ENCODE measurements around the gene GOLGA6A. TPM values are rescaled to one million over a fixed set of nuclear protein-coding genes. Genes with fewer than 3 reads are reported as not detected.

GOLGA6A gene
- total RNA-seq, 2 experiments from 2014 or later, result 0.63 to 0.76 TPM

GRCh38 chr15:74123131-74123429, 40.7 kb upstream of the GOLGA6A start:
- CTCF ChIA-PET (ENCODE audit: unreplicated experiment), result no interaction called here
- TF ChIP-seq EZH2phosphoT487 (IDR thresholded peaks at IDR 0.05; ENCODE audit: borderline replicate concordance, low read depth, low read length) (no peak), CTCF (conservative IDR thresholded peaks at IDR 0.05; ENCODE audit: low read length) (0 out of 2 replicates have a peak, but pooled peaks have one; percentile 2)

GRCh38 chr15:74122403-74123130, 40.2 kb upstream of the GOLGA6A start:
- intact Hi-C loops (cut with micrococcal nuclease; ENCODE audit: unreplicated experiment), result loop anchor here (10.0 kb wide), 1 partner anchor 1152 kb away; no protein-coding TSS in a partner anchor
- CTCF ChIA-PET (ENCODE audit: unreplicated experiment), result no interaction called here
- no peaks in the 10 kb centered on the region for H4K20me1 ChIP-seq (ENCODE audit: insufficient read depth, low read length)
- peak overlapping the region; percentile 20; the same call in 1 of the 2 replicates for H2AFZ ChIP-seq (ENCODE audit: low read length)
- H3K27ac ChIP-seq (ENCODE audit: low read depth, low read length, poor library complexity, severe bottlenecking), result peak overlapping the region; percentile 78
- peak overlapping the region; percentile 56 for H3K4me2 ChIP-seq (ENCODE audit: low read length)
- no peaks in the 10 kb centered on the region for H3K36me3 ChIP-seq (ENCODE audit: insufficient read depth, low read length)
- BruUV-seq (replicated peaks), result no TSS peak
- H3K9me3 ChIP-seq (ENCODE audit: low read length), result no peaks in the 10 kb centered on the region
- peak overlapping the region; percentile 33 for H3K4me3 ChIP-seq (ENCODE audit: low read depth, low read length, poor library complexity, severe bottlenecking)
- H3K79me2 ChIP-seq (ENCODE audit: insufficient read depth, low read depth, low read length), result no peaks in the 10 kb centered on the region
- H3K4me1 ChIP-seq (ENCODE audit: insufficient read depth, low read length, poor library complexity, severe bottlenecking), result peaks cover 23% of the 10 kb centered on the region
- POLR2A ChIA-PET, result interaction anchor here (0.9 to 1.5 kb wide), 2 partner anchors 10 to 39 kb away, joined by 3 to 5 read pairs; no protein-coding TSS in a partner anchor
- DNase-seq (ENCODE audit: low spot score), result peak; percentile 77
- H3K9me2 ChIP-seq (ENCODE audit: insufficient read depth, low read length), result no peaks in the 10 kb centered on the region
- TF ChIP-seq EZH2phosphoT487 (IDR thresholded peaks at IDR 0.05; ENCODE audit: borderline replicate concordance, low read depth, low read length), result no peak
- 0 out of 2 replicates have a peak, but pooled peaks have one; percentile 14 for TF ChIP-seq CTCF (conservative IDR thresholded peaks at IDR 0.05; ENCODE audit: low read length)

More at GRCh38 chr15:74123131-74123429, 40.7 kb upstream of the GOLGA6A start:
- peaks cover 23% of the 10 kb centered on the region for H3K4me1 ChIP-seq (ENCODE audit: insufficient read depth, low read length, poor library complexity, severe bottlenecking)
- H3K4me2 ChIP-seq (ENCODE audit: low read length), result peak overlapping the region; percentile 56
- peak overlapping the region; percentile 33 for H3K4me3 ChIP-seq (ENCODE audit: low read depth, low read length, poor library complexity, severe bottlenecking)
- no TSS peak for BruUV-seq (replicated peaks)
- H4K20me1 ChIP-seq (ENCODE audit: insufficient read depth, low read length), result no peaks in the 10 kb centered on the region
- H3K79me2 ChIP-seq (ENCODE audit: insufficient read depth, low read depth, low read length), result no peaks in the 10 kb centered on the region
- H3K36me3 ChIP-seq (ENCODE audit: insufficient read depth, low read length), result no peaks in the 10 kb centered on the region
- H3K9me3 ChIP-seq (ENCODE audit: low read length), result no peaks in the 10 kb centered on the region
- intact Hi-C loops (cut with micrococcal nuclease; ENCODE audit: unreplicated experiment), result loop anchor here (10.0 kb wide), 1 partner anchor 1152 kb away; no protein-coding TSS in a partner anchor
- H3K27ac ChIP-seq (ENCODE audit: low read depth, low read length, poor library complexity, severe bottlenecking), result peak overlapping the region; percentile 78
- H2AFZ ChIP-seq (ENCODE audit: low read length), result peak overlapping the region; percentile 20; the same call in 1 of the 2 replicates
- POLR2A ChIA-PET, result no interaction called here
- no peaks in the 10 kb centered on the region for H3K9me2 ChIP-seq (ENCODE audit: insufficient read depth, low read length)
- peak; percentile 60 for DNase-seq (ENCODE audit: low spot score)

GRCh38 chr15:74121858-74122257, 39.5 kb upstream of the GOLGA6A start:
- POLR2A ChIA-PET, result interaction anchor here (0.9 to 1.5 kb wide), 2 partner anchors 9 to 40 kb away, joined by 3 to 5 read pairs; no protein-coding TSS in a partner anchor
- intact Hi-C loops (cut with micrococcal nuclease; ENCODE audit: unreplicated experiment), result loop anchor here (10.0 kb wide), 1 partner anchor 1153 kb away; no protein-coding TSS in a partner anchor
- CTCF ChIA-PET (ENCODE audit: unreplicated experiment), result no interaction called here
- BruUV-seq (replicated peaks), result no TSS peak
- Histone ChIP-seq H3K27ac (ENCODE audit: low read depth, low read length, poor library complexity, severe bottlenecking) (peak overlapping the region; percentile 78), H3K4me3 (ENCODE audit: low read depth, low read length, poor library complexity, severe bottlenecking) (no peak overlapping the region), H4K20me1 (ENCODE audit: insufficient read depth, low read length) (no peaks in the 10 kb centered on the region), H3K4me1 (ENCODE audit: insufficient read depth, low read length, poor library complexity, severe bottlenecking) (peaks cover 23% of the 10 kb centered on the region), H3K79me2 (ENCODE audit: insufficient read depth, low read depth, low read length) (no peaks in the 10 kb centered on the region), H3K9me2 (ENCODE audit: insufficient read depth, low read length) (no peaks in the 10 kb centered on the region), H3K36me3 (ENCODE audit: insufficient read depth, low read length) (no peaks in the 10 kb centered on the region), H3K4me2 (ENCODE audit: low read length) (peak overlapping the region; percentile 56), H3K9me3 (ENCODE audit: low read length) (no peaks in the 10 kb centered on the region), H2AFZ (ENCODE audit: low read length) (no peak overlapping the region)
- TF ChIP-seq CTCF (conservative IDR thresholded peaks at IDR 0.05; ENCODE audit: low read length) (no peak), EZH2phosphoT487 (IDR thresholded peaks at IDR 0.05; ENCODE audit: borderline replicate concordance, low read depth, low read length) (no peak)
- DNase-seq (ENCODE audit: low spot score), result no peak

Data from OCI-LY7 (cell line).